Fibroblast of the conjunctiva (primary cell): Measurements from ENCODE around the gene KLRC1.
A peak's percentile ranks its signal among the peaks of the same experiment; 100 is the strongest.
"Not testable (repeated sequence)": the region's sequence is repeated elsewhere in the genome, so short reads cannot be mapped to it uniquely, and the experiment has no call there.

Experiments used
- DNase-seq: peaks from one replicate; pipeline ENCODE4 v3.0.0-alpha.2; 2010; ENCODE audit warnings: low read depth

KLRC1 gene

GRCh38 chr12:10453156-10453555 lies at the start of gene KLRC1:
KLRC1 (minus strand) TSS chr12:10453377; CDS start chr12:10451156, 2,221 bp downstream.
- DNase-seq: no peak

GRCh38 chr12:10501030-10501429 lies 47.9 kb upstream of the KLRC1 start:
- peak; percentile 12 for DNase-seq

- no peak for DNase-seq
These were observed 44.9 kb upstream of the KLRC1 start for GRCh38 chr12:10498042-10498441.

GRCh38 chr12:10497602-10498001 lies 44.4 kb upstream of the KLRC1 start:
- DNase-seq: no peak

- DNase-seq: no peak
These were observed 38.6 kb upstream of the KLRC1 start for GRCh38 chr12:10491766-10492165.

- not testable (repeated sequence) for DNase-seq
These were observed 34.2 kb upstream of the KLRC1 start for GRCh38 chr12:10487328-10487727.

GRCh38 chr12:10481901-10482300 lies 28.7 kb upstream of the KLRC1 start:
- DNase-seq: not testable (repeated sequence)

- not testable (repeated sequence) for DNase-seq
These were observed 19.6 kb upstream of the KLRC1 start for GRCh38 chr12:10472808-10473207.

- DNase-seq: no peak
These were observed 16.5 kb upstream of the KLRC1 start for GRCh38 chr12:10469701-10470100.

GRCh38 chr12:10466311-10466710 lies 13.1 kb upstream of the KLRC1 start:
- DNase-seq: no peak

- DNase-seq: no peak
These were observed 4.6 kb upstream of the KLRC1 start for GRCh38 chr12:10457760-10458159.

GRCh38 chr12:10456856-10457255 lies 3.7 kb upstream of the KLRC1 start:
- DNase-seq: no peak

- no peak for DNase-seq
These were observed 2.6 kb upstream of the KLRC1 start for GRCh38 chr12:10455766-10456165.

GRCh38 chr12:10454531-10454930 lies 1.4 kb upstream of the KLRC1 start:
- DNase-seq: no peak

- no peak for DNase-seq
These were observed 4.9 kb downstream of the KLRC1 start for GRCh38 chr12:10448236-10448635.

- DNase-seq: not testable (repeated sequence)
These were observed 7.1 kb downstream of the KLRC1 start for GRCh38 chr12:10446052-10446451.

GRCh38 chr12:10441144-10441543 lies 12.0 kb downstream of the KLRC1 start:
- not testable (repeated sequence) for DNase-seq

GRCh38 chr12:10439608-10440274 lies 13.4 kb downstream of the KLRC1 start:
- not testable (repeated sequence) for DNase-seq

GRCh38 chr12:10437601-10438000 lies 15.6 kb downstream of the KLRC1 start:
- DNase-seq: not testable (repeated sequence)

GRCh38 chr12:10435816-10436215 lies 17.4 kb downstream of the KLRC1 start, which contains the start of gene KLRC2:
KLRC2 (minus strand) TSS chr12:10436010; CDS start chr12:10435986, 24 bp downstream.
- DNase-seq: not testable (repeated sequence)

- not testable (repeated sequence) for DNase-seq
These were observed 22.6 kb downstream of the KLRC1 start for GRCh38 chr12:10430623-10431022.

GRCh38 chr12:10425938-10426337 lies 27.2 kb downstream of the KLRC1 start:
- not testable (repeated sequence) for DNase-seq

GRCh38 chr12:10424260-10424899 lies 28.8 kb downstream of the KLRC1 start:
- not testable (repeated sequence) for DNase-seq
